Mesenchymal stem cell (in vitro differentiated cells and primary cell): Measurements from ENCODE around the gene ZNF652.

ENCODE experiments used
- DNase-seq: peaks from one replicate; pipeline ENCODE4 v3.0.0-alpha.2; 2013
- H2AFZ ChIP-seq: one replicate; pipeline ENCODE4 v1.6.1; 2013; ENCODE audit warnings: low read depth, mild to moderate bottlenecking, control low read depth, inconsistent platforms, low read length, moderate library complexity
- H2AK5ac ChIP-seq: 2 replicates; pipeline ENCODE4 v1.6.1; 2013; ENCODE audit warnings: low read length, moderate library complexity, mild to moderate bottlenecking, inconsistent platforms; ENCODE audit not compliant: severe bottlenecking
- H2BK120ac ChIP-seq: one replicate; pipeline ENCODE4 v1.6.1; 2013; ENCODE audit warnings: low read depth, mild to moderate bottlenecking, inconsistent platforms, low read length, moderate library complexity
- H2BK12ac ChIP-seq, 2 experiments: one replicate each; pipeline ENCODE4 v1.6.1; 2013; ENCODE audit warnings: inconsistent platforms in 2 of 2, low read length in 2 of 2, mild to moderate bottlenecking in 2 of 2, moderate library complexity in 2 of 2, control low read depth in 1 of 2
- H2BK15ac ChIP-seq: one replicate; pipeline ENCODE4 v1.6.1; 2013; ENCODE audit warnings: mild to moderate bottlenecking, low read depth, inconsistent platforms; ENCODE audit not compliant: poor library complexity, severe bottlenecking
- H2BK5ac ChIP-seq: 2 replicates; pipeline ENCODE4 v1.6.1; 2013; ENCODE audit warnings: low read depth, mild to moderate bottlenecking, low read length, control low read depth, inconsistent platforms; ENCODE audit not compliant: poor library complexity, severe bottlenecking
- H3K14ac ChIP-seq, 2 experiments: one replicate each; pipeline ENCODE4 v1.6.1; 2013; ENCODE audit warnings: inconsistent platforms in 2 of 2, low read length in 2 of 2, control low read depth in 1 of 2, mild to moderate bottlenecking in 1 of 2, moderate library complexity in 1 of 2
- H3K18ac ChIP-seq, 2 experiments: one replicate each; pipeline ENCODE4 v1.6.1; 2013; ENCODE audit warnings: inconsistent platforms in 2 of 2, low read length in 2 of 2, control low read depth in 1 of 2, low read depth in 1 of 2, mild to moderate bottlenecking in 1 of 2
- H3K23ac ChIP-seq, 2 experiments: one replicate each; pipeline ENCODE4 v1.6.1; 2013; ENCODE audit warnings: inconsistent platforms in 2 of 2, low read length in 2 of 2, mild to moderate bottlenecking in 2 of 2, moderate library complexity in 2 of 2, control low read depth in 1 of 2
- H3K27ac ChIP-seq: 2 replicates; pipeline ENCODE4 v1.5.1; 2013; ENCODE audit warnings: mild to moderate bottlenecking, moderate library complexity, low read length, control low read depth, inconsistent platforms; ENCODE audit not compliant: poor library complexity, severe bottlenecking
- H3K27me3 ChIP-seq, 2 experiments: 2 replicates each; pipeline versions ENCODE4 v1.6.1 to v1.7.0; 2013; ENCODE audit warnings: low read length in 2 of 2, mild to moderate bottlenecking in 2 of 2, moderate library complexity in 2 of 2, control low read depth in 1 of 2, inconsistent platforms in 1 of 2; ENCODE audit not compliant: control insufficient read depth in 1 of 2, insufficient read depth in 1 of 2
- H3K36me3 ChIP-seq, 2 experiments: 2 replicates each; pipeline versions ENCODE4 v1.6.1 to v1.7.0; 2013; ENCODE audit warnings: low read length in 2 of 2, control low read depth in 1 of 2, inconsistent platforms in 1 of 2, low read depth in 1 of 2, mild to moderate bottlenecking in 1 of 2; ENCODE audit not compliant: insufficient read depth in 2 of 2, control insufficient read depth in 1 of 2
- H3K4ac ChIP-seq, 2 experiments: one replicate each; pipeline ENCODE4 v1.6.1; 2013; ENCODE audit warnings: inconsistent platforms in 2 of 2, low read length in 2 of 2, mild to moderate bottlenecking in 2 of 2, moderate library complexity in 2 of 2, control low read depth in 1 of 2, low read depth in 1 of 2
- H3K4me1 ChIP-seq: 2 replicates; pipeline ENCODE4 v1.6.1; 2013; ENCODE audit warnings: low read depth, low read length, control low read depth; ENCODE audit not compliant: control insufficient read depth, insufficient read depth
- H3K4me2 ChIP-seq: 2 replicates; pipeline ENCODE4 v1.6.1; 2013; ENCODE audit warnings: low read length, mild to moderate bottlenecking, inconsistent platforms; ENCODE audit not compliant: poor library complexity, severe bottlenecking
- H3K4me3 ChIP-seq, 2 experiments: 2 replicates each; pipeline versions ENCODE4 v1.5.1 to v1.7.0; 2013; ENCODE audit warnings: low read length in 2 of 2, mild to moderate bottlenecking in 2 of 2, control low read depth in 1 of 2, low read depth in 1 of 2; ENCODE audit not compliant: insufficient read depth in 1 of 2
- H3K79me1 ChIP-seq: replicated peaks from 2 replicates; pipeline ENCODE4 v1.6.1; 2013; ENCODE audit warnings: mild to moderate bottlenecking, control low read depth, low read length, inconsistent platforms; ENCODE audit not compliant: poor library complexity, severe bottlenecking
- H3K9ac ChIP-seq: 2 replicates; pipeline ENCODE4 v1.7.0; 2013; ENCODE audit warnings: mild to moderate bottlenecking, low read length, moderate library complexity
- H3K9me3 ChIP-seq: 2 replicates; pipeline ENCODE4 v1.7.0; 2013; ENCODE audit warnings: mild to moderate bottlenecking, low read length; ENCODE audit not compliant: control insufficient read depth
- H4K8ac ChIP-seq: one replicate; pipeline ENCODE4 v1.6.1; 2013; ENCODE audit warnings: inconsistent platforms, mild to moderate bottlenecking, low read length, moderate library complexity
- H4K91ac ChIP-seq: one replicate; pipeline ENCODE4 v1.6.1; 2013; ENCODE audit warnings: mild to moderate bottlenecking, low read length, inconsistent platforms
- WGBS: methylation state at CpG from one replicate; pipeline ENCODE4 v1.1.7; 2013; ENCODE audit warnings: mixed read lengths; 5-methylcytosine and 5-hydroxymethylcytosine counted together

ZNF652 gene

GRCh38 chr17:49384951-49385350 is 22.9 kb upstream of the ZNF652 start:
- Histone ChIP-seq H2AFZ (no peak overlapping the region), H3K27me3 (peaks cover 0 to 19% of the 10 kb centered on the region in 2 experiments), H3K23ac (no peak overlapping the region), H3K18ac (no peak overlapping the region), H4K8ac (no peak overlapping the region), H3K36me3 (no peaks in the 10 kb centered on the region), H4K91ac (no peak overlapping the region), H3K9me3 (no peaks in the 10 kb centered on the region), H2BK120ac (no peak overlapping the region), H3K14ac (no peak overlapping the region), H2BK15ac (no peak overlapping the region), H3K4me2 (no peak overlapping the region), H3K79me1 (no peaks in the 10 kb centered on the region), H2AK5ac (no peak overlapping the region), H3K9ac (no peak overlapping the region), H3K4ac (no peak overlapping the region), H2BK5ac (no peak overlapping the region), H2BK12ac (no peak overlapping the region), H3K4me3 (no peak overlapping the region), H3K4me1 (peaks cover under 1% of the 10 kb centered on the region), H3K27ac (no peak overlapping the region)
- DNase-seq, result no peak
- 93% methylated on average over 3 of the region's 4 CpGs for WGBS

DNA sequence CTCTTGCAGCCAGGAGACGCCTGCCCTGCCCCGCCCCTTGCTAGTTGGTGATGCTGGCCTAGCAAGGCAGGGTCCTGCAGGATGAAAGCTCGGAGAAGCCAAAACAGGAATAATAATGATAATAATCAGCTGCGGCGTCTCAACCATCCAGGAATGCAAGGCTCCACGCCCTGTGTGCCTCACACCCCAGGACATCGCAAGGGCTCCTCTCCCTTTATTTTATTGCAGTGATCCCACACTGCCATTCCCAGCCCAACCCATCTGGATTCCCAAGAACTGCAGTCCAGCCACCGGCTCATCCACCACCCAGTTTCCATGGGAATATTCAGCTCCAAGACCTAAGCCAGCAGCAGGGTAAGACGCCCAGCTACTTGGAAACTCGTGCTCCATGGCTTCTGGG is 21.0 kb upstream of the ZNF652 start:
- H4K8ac ChIP-seq, result no peak overlapping the region
- H3K14ac ChIP-seq, result no peak overlapping the region
- H3K4me1 ChIP-seq, result no peaks in the 10 kb centered on the region
- H3K18ac ChIP-seq, result no peak overlapping the region
- peaks cover 12% of the 10 kb centered on the region for H3K9me3 ChIP-seq
- H3K36me3 ChIP-seq, result no peaks in the 10 kb centered on the region
- no peak overlapping the region for H2BK15ac ChIP-seq
- no peak overlapping the region for H2BK5ac ChIP-seq
- no peak overlapping the region for H3K23ac ChIP-seq
- no peak overlapping the region for H3K27ac ChIP-seq
- no peaks in the 10 kb centered on the region for H3K79me1 ChIP-seq
- no peak overlapping the region for H2AFZ ChIP-seq
- no peak overlapping the region for H3K4me3 ChIP-seq
- 87% methylated on average over 10 of the region's 10 CpGs for WGBS
- H3K4me2 ChIP-seq, result no peak overlapping the region
- no peak overlapping the region for H2BK12ac ChIP-seq
- H3K9ac ChIP-seq, result no peak overlapping the region
- H2AK5ac ChIP-seq, result no peak overlapping the region
- H3K27me3 ChIP-seq, result peaks cover 0 to 19% of the 10 kb centered on the region in 2 experiments
- H3K4ac ChIP-seq, result no peak overlapping the region
- no peak for DNase-seq
- no peak overlapping the region for H2BK120ac ChIP-seq
- no peak overlapping the region for H4K91ac ChIP-seq

GRCh38 chr17:49382556-49382955 is 20.5 kb upstream of the ZNF652 start:
- H3K27ac ChIP-seq, result no peak overlapping the region
- no peak overlapping the region for H3K4me2 ChIP-seq
- H2BK15ac ChIP-seq, result no peak overlapping the region
- H4K8ac ChIP-seq, result no peak overlapping the region
- 88% methylated on average over 7 of the region's 7 CpGs for WGBS
- no peak overlapping the region for H3K4ac ChIP-seq
- H3K79me1 ChIP-seq, result no peaks in the 10 kb centered on the region
- H2BK5ac ChIP-seq, result no peak overlapping the region
- H3K4me1 ChIP-seq, result no peaks in the 10 kb centered on the region
- no peak overlapping the region for H3K4me3 ChIP-seq
- H2BK120ac ChIP-seq, result no peak overlapping the region
- H3K36me3 ChIP-seq, result no peaks in the 10 kb centered on the region
- H3K27me3 ChIP-seq, result peaks cover 0 to 19% of the 10 kb centered on the region in 2 experiments
- H3K14ac ChIP-seq, result no peak overlapping the region
- H3K18ac ChIP-seq, result no peak overlapping the region
- H3K9ac ChIP-seq, result no peak overlapping the region
- peaks cover 15% of the 10 kb centered on the region for H3K9me3 ChIP-seq
- no peak overlapping the region for H4K91ac ChIP-seq
- no peak overlapping the region for H2AFZ ChIP-seq
- H2AK5ac ChIP-seq, result no peak overlapping the region
- H2BK12ac ChIP-seq, result no peak overlapping the region
- DNase-seq, result no peak
- H3K23ac ChIP-seq, result no peak overlapping the region

GRCh38 chr17:49381793-49382192 is 19.7 kb upstream of the ZNF652 start:
- no peaks in the 10 kb centered on the region for H3K4me1 ChIP-seq
- no peak overlapping the region for H3K27ac ChIP-seq
- no peak overlapping the region for H3K4me2 ChIP-seq
- H2BK12ac ChIP-seq, result no peak overlapping the region
- H3K4ac ChIP-seq, result no peak overlapping the region
- no peak overlapping the region for H3K18ac ChIP-seq
- H3K79me1 ChIP-seq, result no peaks in the 10 kb centered on the region
- no peak for DNase-seq
- no peak overlapping the region for H3K23ac ChIP-seq
- no peak overlapping the region for H3K9ac ChIP-seq
- no peak overlapping the region for H4K91ac ChIP-seq
- 94% methylated on average over 5 of the region's 5 CpGs for WGBS
- H3K36me3 ChIP-seq, result no peaks in the 10 kb centered on the region
- H2AK5ac ChIP-seq, result no peak overlapping the region
- H2BK120ac ChIP-seq, result no peak overlapping the region
- no peak overlapping the region for H2AFZ ChIP-seq
- H3K27me3 ChIP-seq, result peaks cover 0 to 19% of the 10 kb centered on the region in 2 experiments
- peaks cover 15% of the 10 kb centered on the region for H3K9me3 ChIP-seq
- H3K14ac ChIP-seq, result no peak overlapping the region
- H2BK5ac ChIP-seq, result no peak overlapping the region
- no peak overlapping the region for H3K4me3 ChIP-seq
- no peak overlapping the region for H4K8ac ChIP-seq
- H2BK15ac ChIP-seq, result no peak overlapping the region
